Measurements from ENCODE around the gene ZSWIM5.

- no peak for TF ChIP-seq CTCF (IDR thresholded peaks at IDR 0.05)
- TF ChIP-seq POLR2AphosphoS5 (IDR thresholded peaks at IDR 0.05): no peak
- TF ChIP-seq EP300 (IDR thresholded peaks at IDR 0.05; ENCODE audit: low read depth): no peak
Measured at GRCh38 chr1:45200906-45201500, 5.4 kb downstream of the ZSWIM5 start.

Measured in transverse colon (tissue), 4 donors.